Neural cell (in vitro differentiated cells): ENCODE measurements around the gene RAB9A. TPM values are rescaled to one million over a fixed set of nuclear protein-coding genes. Genes with fewer than 3 reads are reported as not detected.

ENCODE experiments used
- H2AFZ ChIP-seq: fragments of 200-600, 300-800 bp; sonication (generic), shearing (Covaris generic); 2 replicates; pipeline ENCODE4 v1.6.0; 2014; ENCODE audit warnings: low read depth, mild to moderate bottlenecking, antibody characterized with exemption, low read length, moderate library complexity
- H3F3A ChIP-seq: fragments of 200-600 bp; shearing (Covaris generic); 2 replicates; pipeline ENCODE4 v1.6.1; 2016; ENCODE audit warnings: mild to moderate bottlenecking, moderate library complexity, mixed read lengths, antibody characterized with exemption, low read length; ENCODE audit not compliant: insufficient read depth, poor library complexity, severe bottlenecking
- H3K27ac ChIP-seq: fragments of 200-600, 300-800 bp; sonication (generic), shearing (Covaris generic); 2 replicates; pipeline ENCODE4 v1.5.1; 2014; ENCODE audit warnings: mild to moderate bottlenecking, low read length, moderate library complexity
- H3K27me3 ChIP-seq: fragments of 300-800, 200-600 bp; sonication (generic), shearing (Covaris generic); 2 replicates; pipeline ENCODE4 v1.6.0; 2014; ENCODE audit warnings: mild to moderate bottlenecking, low read depth, low read length, moderate library complexity; ENCODE audit not compliant: insufficient read depth
- H3K36me3 ChIP-seq: fragments of 300-800, 200-600 bp; sonication (generic), shearing (Covaris generic); 2 replicates; pipeline ENCODE4 v1.5.1; 2014; ENCODE audit warnings: mild to moderate bottlenecking, antibody characterized with exemption, low read length, moderate library complexity; ENCODE audit not compliant: insufficient read depth
- H3K4me2 ChIP-seq: fragments of 300-800, 200-600 bp; sonication (generic), shearing (Covaris generic); 2 replicates; pipeline ENCODE4 v1.6.0; 2014; ENCODE audit warnings: mild to moderate bottlenecking, low read length
- H3K4me3 ChIP-seq: fragments of 300-800, 200-600 bp; sonication (generic), shearing (Covaris generic); 2 replicates; pipeline ENCODE4 v1.5.1; 2014; ENCODE audit warnings: mild to moderate bottlenecking, low read length, moderate library complexity
- H3K79me2 ChIP-seq: fragments of 200-600 bp; shearing (Covaris generic); replicated peaks from 2 replicates; pipeline ENCODE4 v1.6.0; 2014; ENCODE audit warnings: mild to moderate bottlenecking, low read length, moderate library complexity; ENCODE audit not compliant: insufficient read depth
- H3K9ac ChIP-seq: fragments of 300-800, 200-600 bp; sonication (generic), shearing (Covaris generic); 2 replicates; pipeline ENCODE4 v1.6.1; 2016; ENCODE audit warnings: mild to moderate bottlenecking, low read length, mixed read lengths
- H3K9me2 ChIP-seq: fragments of 200-600 bp; shearing (Covaris generic); 2 replicates; pipeline ENCODE4 v1.6.1; 2016; ENCODE audit warnings: mild to moderate bottlenecking, low read length, mixed read lengths; ENCODE audit not compliant: insufficient read depth
- H3K9me3 ChIP-seq: fragments of 200-600, 300-800 bp; sonication (generic), shearing (Covaris generic); 2 replicates; pipeline ENCODE4 v1.6.1; 2016; ENCODE audit warnings: mild to moderate bottlenecking, mixed run types, low read length, moderate library complexity, mixed read lengths
- H4K20me1 ChIP-seq: fragments of 200-600 bp; shearing (Covaris generic); 2 replicates; pipeline ENCODE4 v1.6.1; 2016; ENCODE audit warnings: mild to moderate bottlenecking, mixed run types; ENCODE audit not compliant: insufficient read depth
- EP300 ChIP-seq: fragments of 450-650 bp; conservative IDR thresholded peaks from 2 replicates; pipeline ENCODE4 v1.6.1; 2014; ENCODE audit warnings: antibody characterized with exemption, mild to moderate bottlenecking, moderate library complexity; ENCODE audit not compliant: poor library complexity, severe bottlenecking
- EZH2 ChIP-seq: fragments of 200-600, 300-800 bp; shearing (Covaris generic), sonication (generic); IDR thresholded peaks from 2 replicates; pipeline ENCODE4 v1.6.1; 2014; ENCODE audit warnings: antibody characterized with exemption, low read length, borderline replicate concordance, mild to moderate bottlenecking; ENCODE audit not compliant: insufficient read depth, poor library complexity, severe bottlenecking
- MXI1 ChIP-seq: fragments of 450-650 bp; conservative IDR thresholded peaks from 2 replicates; pipeline ENCODE4 v1.6.1; 2014; ENCODE audit warnings: antibody characterized with exemption, mild to moderate bottlenecking; ENCODE audit not compliant: poor library complexity, severe bottlenecking
- POLR2AphosphoS5 ChIP-seq: IDR thresholded peaks from 2 replicates; pipeline ENCODE4 v1.6.1; 2012
- RAD21 ChIP-seq: fragments of 450-650 bp; conservative IDR thresholded peaks from 2 replicates; pipeline ENCODE4 v1.6.1; 2014; ENCODE audit warnings: antibody characterized with exemption, mild to moderate bottlenecking, moderate library complexity
- SMC3 ChIP-seq: fragments of 450-650 bp; conservative IDR thresholded peaks from 2 replicates; pipeline ENCODE4 v1.6.1; 2014; ENCODE audit warnings: antibody characterized with exemption, mild to moderate bottlenecking, moderate library complexity; ENCODE audit not compliant: poor library complexity
- TAF1 ChIP-seq: IDR thresholded peaks from 2 replicates; pipeline ENCODE4 v1.6.1; 2012; ENCODE audit warnings: low read depth
- polyA plus RNA-seq: library from polyadenylated mRNA; depleted of rRNA; stranded (reverse); fragments of >200 nt; gene quantifications from 2 replicates; pipeline ENCODE4 v1.2.3, GENCODE V29; 2014
- TF ChIP-seq, protein P1 (sequence below): IDR thresholded peaks from 2 replicates; pipeline ENCODE4 v1.6.1; 2012; ENCODE audit warnings: borderline replicate concordance
- TF ChIP-seq, protein P2 (sequence below): fragments of 450-650 bp; IDR thresholded peaks from 2 replicates; pipeline ENCODE4 v1.5.1; 2014; ENCODE audit warnings: antibody characterized with exemption, mild to moderate bottlenecking, moderate library complexity; ENCODE audit not compliant: poor library complexity, severe bottlenecking

RAB9A gene
- polyA plus RNA-seq, 1 donor from 2014 or later: 26.9 TPM

DNA sequence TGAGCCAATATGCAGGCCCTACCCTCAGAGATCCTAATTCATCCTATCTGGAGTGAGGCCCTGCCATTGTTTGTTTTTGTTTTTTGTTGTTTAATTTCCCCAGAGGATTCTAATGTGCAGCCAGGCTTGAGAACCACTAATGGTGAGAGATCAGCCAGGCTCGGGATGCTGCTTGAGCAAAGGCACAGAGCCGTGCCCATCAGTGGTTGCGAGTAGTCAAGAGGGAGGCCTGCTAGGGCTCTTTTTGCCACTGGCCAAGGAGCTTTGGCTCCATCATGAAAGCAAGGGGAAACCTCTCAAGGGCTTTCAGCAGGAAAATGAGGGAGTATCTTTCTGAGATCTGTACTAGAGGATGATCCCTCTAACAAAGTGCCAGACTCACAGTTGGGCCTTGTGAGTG is 33.3 kb upstream of the RAB9A start:
- TF ChIP-seq SMC3 (no peak), TAF1 (no peak), POLR2AphosphoS5 (no peak), EP300 (no peak), RAD21 (no peak), EZH2 (no peak), MXI1 (no peak)
- TF ChIP-seq, protein P1, sequence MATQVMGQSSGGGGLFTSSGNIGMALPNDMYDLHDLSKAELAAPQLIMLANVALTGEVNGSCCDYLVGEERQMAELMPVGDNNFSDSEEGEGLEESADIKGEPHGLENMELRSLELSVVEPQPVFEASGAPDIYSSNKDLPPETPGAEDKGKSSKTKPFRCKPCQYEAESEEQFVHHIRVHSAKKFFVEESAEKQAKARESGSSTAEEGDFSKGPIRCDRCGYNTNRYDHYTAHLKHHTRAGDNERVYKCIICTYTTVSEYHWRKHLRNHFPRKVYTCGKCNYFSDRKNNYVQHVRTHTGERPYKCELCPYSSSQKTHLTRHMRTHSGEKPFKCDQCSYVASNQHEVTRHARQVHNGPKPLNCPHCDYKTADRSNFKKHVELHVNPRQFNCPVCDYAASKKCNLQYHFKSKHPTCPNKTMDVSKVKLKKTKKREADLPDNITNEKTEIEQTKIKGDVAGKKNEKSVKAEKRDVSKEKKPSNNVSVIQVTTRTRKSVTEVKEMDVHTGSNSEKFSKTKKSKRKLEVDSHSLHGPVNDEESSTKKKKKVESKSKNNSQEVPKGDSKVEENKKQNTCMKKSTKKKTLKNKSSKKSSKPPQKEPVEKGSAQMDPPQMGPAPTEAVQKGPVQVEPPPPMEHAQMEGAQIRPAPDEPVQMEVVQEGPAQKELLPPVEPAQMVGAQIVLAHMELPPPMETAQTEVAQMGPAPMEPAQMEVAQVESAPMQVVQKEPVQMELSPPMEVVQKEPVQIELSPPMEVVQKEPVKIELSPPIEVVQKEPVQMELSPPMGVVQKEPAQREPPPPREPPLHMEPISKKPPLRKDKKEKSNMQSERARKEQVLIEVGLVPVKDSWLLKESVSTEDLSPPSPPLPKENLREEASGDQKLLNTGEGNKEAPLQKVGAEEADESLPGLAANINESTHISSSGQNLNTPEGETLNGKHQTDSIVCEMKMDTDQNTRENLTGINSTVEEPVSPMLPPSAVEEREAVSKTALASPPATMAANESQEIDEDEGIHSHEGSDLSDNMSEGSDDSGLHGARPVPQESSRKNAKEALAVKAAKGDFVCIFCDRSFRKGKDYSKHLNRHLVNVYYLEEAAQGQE: no peak
- TF ChIP-seq, protein P2, sequence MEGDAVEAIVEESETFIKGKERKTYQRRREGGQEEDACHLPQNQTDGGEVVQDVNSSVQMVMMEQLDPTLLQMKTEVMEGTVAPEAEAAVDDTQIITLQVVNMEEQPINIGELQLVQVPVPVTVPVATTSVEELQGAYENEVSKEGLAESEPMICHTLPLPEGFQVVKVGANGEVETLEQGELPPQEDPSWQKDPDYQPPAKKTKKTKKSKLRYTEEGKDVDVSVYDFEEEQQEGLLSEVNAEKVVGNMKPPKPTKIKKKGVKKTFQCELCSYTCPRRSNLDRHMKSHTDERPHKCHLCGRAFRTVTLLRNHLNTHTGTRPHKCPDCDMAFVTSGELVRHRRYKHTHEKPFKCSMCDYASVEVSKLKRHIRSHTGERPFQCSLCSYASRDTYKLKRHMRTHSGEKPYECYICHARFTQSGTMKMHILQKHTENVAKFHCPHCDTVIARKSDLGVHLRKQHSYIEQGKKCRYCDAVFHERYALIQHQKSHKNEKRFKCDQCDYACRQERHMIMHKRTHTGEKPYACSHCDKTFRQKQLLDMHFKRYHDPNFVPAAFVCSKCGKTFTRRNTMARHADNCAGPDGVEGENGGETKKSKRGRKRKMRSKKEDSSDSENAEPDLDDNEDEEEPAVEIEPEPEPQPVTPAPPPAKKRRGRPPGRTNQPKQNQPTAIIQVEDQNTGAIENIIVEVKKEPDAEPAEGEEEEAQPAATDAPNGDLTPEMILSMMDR: no peak
- Histone ChIP-seq H3K36me3 (no peaks in the 10 kb centered on the region), H3K27me3 (no peaks in the 10 kb centered on the region), H3K9ac (no peak overlapping the region), H3K9me3 (no peaks in the 10 kb centered on the region), H3K27ac (no peak overlapping the region), H2AFZ (no peak overlapping the region), H3K4me3 (no peak overlapping the region), H3K9me2 (no peaks in the 10 kb centered on the region), H3K79me2 (no peaks in the 10 kb centered on the region), H4K20me1 (no peaks in the 10 kb centered on the region), H3K4me2 (no peak overlapping the region), H3F3A (no peaks in the 10 kb centered on the region)

DNA sequence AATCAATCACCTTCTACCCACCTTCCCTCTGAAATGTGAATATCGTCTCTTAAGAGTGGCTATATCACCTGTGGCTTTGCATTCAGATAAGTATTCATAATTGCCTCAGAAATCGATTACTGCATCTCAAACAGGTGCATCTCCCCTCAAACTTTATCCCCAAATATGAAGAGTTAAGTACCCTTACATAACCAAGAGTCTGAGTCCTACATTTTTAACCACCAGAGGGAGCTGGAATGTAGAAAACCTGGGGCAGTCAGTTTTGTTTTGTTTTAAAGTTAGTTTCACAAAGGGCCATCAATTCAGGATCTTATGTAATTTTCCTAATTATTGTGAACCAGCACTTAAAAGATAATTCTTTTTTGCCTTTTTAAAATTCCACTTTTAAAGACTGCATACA is 30.3 kb upstream of the RAB9A start:
- TF ChIP-seq TAF1: no peak
- no peak for TF ChIP-seq POLR2AphosphoS5
- no peak for TF ChIP-seq EZH2
- peak; percentile 57 for TF ChIP-seq RAD21
- peak; percentile 73 for TF ChIP-seq SMC3
- no peak for TF ChIP-seq MXI1
- TF ChIP-seq, protein P2: peak; percentile 64
- H3K4me2 ChIP-seq: no peak overlapping the region

More for the DNA sequence above, 30.3 kb upstream of the RAB9A start:
- Histone ChIP-seq H3K27ac (no peak overlapping the region), H3K79me2 (no peaks in the 10 kb centered on the region), H3K9me3 (no peaks in the 10 kb centered on the region), H3K9me2 (no peaks in the 10 kb centered on the region), H3K36me3 (no peaks in the 10 kb centered on the region), H3K4me3 (no peak overlapping the region), H4K20me1 (no peaks in the 10 kb centered on the region), H3F3A (no peaks in the 10 kb centered on the region), H2AFZ (no peak overlapping the region), H3K9ac (no peak overlapping the region), H3K27me3 (no peaks in the 10 kb centered on the region)
